ENCODE measurements around the gene ANKS4B.
"Not testable (repeated sequence)": the region's sequence is repeated elsewhere in the genome, so short reads cannot be mapped to it uniquely, and the experiment has no call there.

The ANKS4B gene

GRCh38 chr16:21239646-21240045, 6.1 kb downstream of the ANKS4B start:
- no peak for TF ChIP-seq CTCF (IDR thresholded peaks at IDR 0.05; ENCODE audit: low read depth, low read length)
- H3K4me3 ChIP-seq (ENCODE audit: low read depth, low read length), result no peak overlapping the region
- in situ Hi-C loops (cut with HindIII; ENCODE audit: low sequenced_read_pairs), result no loop called here
- DNase-seq (ENCODE audit: low read depth, low spot score), result no peak

GRCh38 chr16:21242756-21243155, 9.3 kb downstream of the ANKS4B start:
- no peak overlapping the region for H3K4me3 ChIP-seq (ENCODE audit: low read depth, low read length)
- no peak for DNase-seq (ENCODE audit: low read depth, low spot score)
- in situ Hi-C loops (cut with HindIII; ENCODE audit: low sequenced_read_pairs), result no loop called here
- no peak for TF ChIP-seq CTCF (IDR thresholded peaks at IDR 0.05; ENCODE audit: low read depth, low read length)

- in situ Hi-C loops (cut with HindIII; ENCODE audit: low sequenced_read_pairs), result no loop called here
- DNase-seq (ENCODE audit: low read depth, low spot score), result no peak
- TF ChIP-seq CTCF (IDR thresholded peaks at IDR 0.05; ENCODE audit: low read depth, low read length), result no peak
- H3K4me3 ChIP-seq (ENCODE audit: low read depth, low read length), result no peak overlapping the region
Observed at GRCh38 chr16:21244518-21245215, 11.2 kb downstream of the ANKS4B start.

GRCh38 chr16:21248179-21248578, 14.7 kb downstream of the ANKS4B start:
- H3K4me3 ChIP-seq (ENCODE audit: low read depth, low read length); DNase-seq (ENCODE audit: low read depth, low spot score); in situ Hi-C loops (cut with HindIII; ENCODE audit: low sequenced_read_pairs): not testable (repeated sequence)

- DNase-seq (ENCODE audit: low read depth, low spot score), result no peak
- no peak overlapping the region for H3K4me3 ChIP-seq (ENCODE audit: low read depth, low read length)
- in situ Hi-C loops (cut with HindIII; ENCODE audit: low sequenced_read_pairs), result no loop called here
- TF ChIP-seq CTCF (IDR thresholded peaks at IDR 0.05; ENCODE audit: low read depth, low read length), result no peak
Observed at GRCh38 chr16:21250072-21250923, 16.8 kb downstream of the ANKS4B start.

GRCh38 chr16:21253470-21253869, 20.0 kb downstream of the ANKS4B start:
- DNase-seq (ENCODE audit: low read depth, low spot score), result no peak
- in situ Hi-C loops (cut with HindIII; ENCODE audit: low sequenced_read_pairs), result no loop called here
- no peak overlapping the region for H3K4me3 ChIP-seq (ENCODE audit: low read depth, low read length)

More at GRCh38 chr16:21253470-21253869, 20.0 kb downstream of the ANKS4B start:
- no peak for TF ChIP-seq CTCF (IDR thresholded peaks at IDR 0.05; ENCODE audit: low read depth, low read length)
